HPDE6-E6E7 (cell line): Measurements from ENCODE around the gene SMG5.
"Not testable (repeated sequence)": the region's sequence is repeated elsewhere in the genome, so short reads cannot be mapped to it uniquely, and the experiment has no call there.

Source experiments
- DNase-seq: peaks from one replicate; pipeline ENCODE4 v3.0.0; 2011; ENCODE audit warnings: missing footprints; ENCODE audit errors: extremely low spot score

The SMG5 gene

GRCh38 chr1:156244126-156244525 lies 38.5 kb downstream of the SMG5 start:
- no peak for DNase-seq

GRCh38 chr1:156242738-156243137 lies 39.9 kb downstream of the SMG5 start:
- no peak for DNase-seq

DNA sequence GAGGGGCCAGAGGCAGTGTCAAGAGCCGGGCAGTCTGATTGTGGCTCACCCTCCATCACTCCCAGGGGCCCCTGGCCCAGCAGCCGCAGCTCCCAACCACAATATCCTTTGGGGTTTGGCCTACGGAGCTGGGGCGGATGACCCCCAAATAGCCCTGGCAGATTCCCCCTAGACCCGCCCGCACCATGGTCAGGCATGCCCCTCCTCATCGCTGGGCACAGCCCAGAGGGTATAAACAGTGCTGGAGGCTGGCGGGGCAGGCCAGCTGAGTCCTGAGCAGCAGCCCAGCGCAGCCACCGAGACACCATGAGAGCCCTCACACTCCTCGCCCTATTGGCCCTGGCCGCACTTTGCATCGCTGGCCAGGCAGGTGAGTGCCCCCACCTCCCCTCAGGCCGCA lies 40.7 kb downstream of the SMG5 start, which contains the start of gene BGLAP:
Gene BGLAP, plus strand, starts transcription at position 259 of the 400 bp plus-strand sequence. Its CDS starts 48 bp downstream, at position 307.
- DNase-seq: no peak

- peak; percentile 84 for DNase-seq
These were observed 41.3 kb downstream of the SMG5 start for GRCh38 chr1:156241311-156241811.

DNA sequence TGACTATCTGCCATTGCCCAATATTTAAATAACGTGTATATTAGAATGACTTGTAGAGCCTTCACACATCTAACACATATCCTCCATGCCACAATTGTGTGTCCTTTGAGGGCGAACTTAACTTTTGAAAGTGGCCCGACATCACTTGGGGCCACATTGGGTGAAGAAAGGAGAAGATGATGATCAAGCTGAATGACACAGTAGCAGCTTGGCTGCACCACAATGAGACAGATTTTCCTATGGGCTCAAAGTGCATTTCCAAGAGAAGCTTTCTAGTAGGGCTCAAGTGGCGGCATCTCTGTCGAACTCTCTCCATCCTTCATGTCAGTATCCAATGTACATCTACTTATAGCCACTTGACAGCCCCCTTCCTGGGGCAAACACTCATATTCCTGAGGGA lies 44.4 kb downstream of the SMG5 start:
- DNase-seq: no peak

- DNase-seq: no peak
These were observed 46.5 kb downstream of the SMG5 start for GRCh38 chr1:156236164-156236563.

DNA sequence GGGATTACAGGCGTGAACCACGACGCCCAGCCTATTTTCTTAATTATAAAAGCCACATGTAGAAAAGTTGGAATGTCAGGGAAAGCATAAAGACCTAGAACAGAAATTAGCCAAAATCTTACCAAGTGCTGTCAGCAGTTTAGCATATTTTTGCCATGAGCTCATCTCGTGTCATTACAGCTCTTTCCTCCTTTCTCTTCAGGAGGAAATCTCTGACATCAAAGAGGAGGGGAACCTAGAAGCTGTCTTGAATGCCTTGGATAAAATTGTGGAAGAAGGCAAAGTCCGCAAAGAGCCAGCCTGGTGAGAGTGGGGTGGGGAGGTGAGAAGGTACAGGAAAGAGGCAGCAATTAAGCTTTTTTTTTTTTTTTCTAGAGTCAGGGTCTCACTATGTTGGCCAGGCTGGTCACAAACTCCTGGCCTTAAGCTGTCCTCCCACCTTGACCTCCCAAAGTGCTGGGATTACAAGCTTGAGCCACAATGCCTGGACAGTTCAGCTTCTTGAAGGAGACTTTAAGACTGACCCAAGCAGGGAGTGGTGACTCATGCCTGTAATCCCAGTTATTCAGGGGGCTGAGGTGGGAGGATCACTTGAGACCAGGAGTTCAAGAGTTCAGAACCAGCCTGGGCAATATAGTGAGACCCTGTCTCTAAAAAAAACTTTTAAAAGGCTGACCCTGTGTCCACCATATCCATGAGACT lies 49.0 kb downstream of the SMG5 start:
- DNase-seq: no peak

DNA sequence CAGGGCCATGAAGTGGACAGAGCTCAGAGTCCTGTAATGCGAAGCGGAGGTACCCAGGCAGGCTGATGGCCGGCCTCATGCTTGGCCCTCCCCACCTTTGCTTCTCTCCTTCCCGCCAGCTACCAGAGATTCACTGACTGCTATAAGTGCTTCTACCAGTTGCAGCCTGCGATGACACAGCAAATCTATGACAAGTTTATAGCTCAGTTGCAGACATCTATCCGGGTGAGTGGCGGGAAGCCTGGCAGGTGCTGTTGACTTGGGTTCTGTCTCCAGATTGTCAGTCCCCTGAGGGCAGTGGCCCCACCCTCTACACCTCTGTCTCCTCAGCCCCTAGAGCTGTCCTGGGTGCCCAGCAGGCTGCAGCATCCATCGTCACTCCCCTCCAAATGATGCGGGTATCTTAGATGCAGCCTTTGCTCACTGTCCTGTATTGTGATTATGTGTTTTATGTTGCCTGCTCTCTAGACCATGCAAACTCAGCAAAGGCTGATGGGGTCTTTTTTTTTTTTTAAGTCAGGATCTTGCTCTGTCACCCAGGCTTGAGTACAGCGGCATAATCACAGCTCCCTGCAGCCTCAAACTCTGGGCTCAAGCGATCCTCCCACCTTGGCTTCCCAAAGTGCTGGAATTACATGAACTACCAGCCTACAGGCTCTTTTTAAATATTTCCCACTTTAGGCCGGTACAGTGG lies 50.3 kb downstream of the SMG5 start:
- DNase-seq: no peak

GRCh38 chr1:156230473-156230837 lies 52.2 kb downstream of the SMG5 start:
- DNase-seq: no peak

DNA sequence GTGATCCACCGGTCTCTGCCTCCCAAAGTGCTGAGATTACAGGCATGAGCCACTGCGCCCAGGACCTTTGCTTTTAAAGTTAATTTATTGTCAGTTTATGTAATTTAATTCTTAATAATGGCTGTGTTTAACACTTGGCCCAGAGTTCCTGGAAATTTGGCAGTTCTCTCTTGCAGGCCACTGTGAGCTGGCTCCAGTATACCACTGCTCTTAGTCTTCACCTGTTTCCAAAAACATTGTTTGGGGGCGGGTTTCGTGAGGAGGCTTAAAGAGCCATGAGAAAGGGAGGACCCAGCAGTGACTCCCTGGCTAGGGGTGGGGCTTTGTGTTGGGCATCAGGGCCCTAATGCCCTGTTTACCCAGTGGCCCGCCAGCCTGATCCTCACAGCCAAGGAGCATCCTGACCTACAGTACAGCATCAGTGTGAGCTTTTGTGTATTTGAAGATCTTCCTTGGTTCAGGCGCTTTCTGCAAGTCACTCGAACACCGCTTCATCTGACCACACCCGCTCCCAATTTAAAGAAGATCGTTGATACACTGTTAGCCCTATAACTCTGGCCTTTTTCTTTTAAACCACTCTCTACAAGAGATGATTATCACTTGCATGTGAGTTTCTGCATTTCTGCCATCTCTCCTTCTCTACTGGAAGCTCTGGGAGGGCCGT lies 52.7 kb downstream of the SMG5 start:
- no peak for DNase-seq

DNA sequence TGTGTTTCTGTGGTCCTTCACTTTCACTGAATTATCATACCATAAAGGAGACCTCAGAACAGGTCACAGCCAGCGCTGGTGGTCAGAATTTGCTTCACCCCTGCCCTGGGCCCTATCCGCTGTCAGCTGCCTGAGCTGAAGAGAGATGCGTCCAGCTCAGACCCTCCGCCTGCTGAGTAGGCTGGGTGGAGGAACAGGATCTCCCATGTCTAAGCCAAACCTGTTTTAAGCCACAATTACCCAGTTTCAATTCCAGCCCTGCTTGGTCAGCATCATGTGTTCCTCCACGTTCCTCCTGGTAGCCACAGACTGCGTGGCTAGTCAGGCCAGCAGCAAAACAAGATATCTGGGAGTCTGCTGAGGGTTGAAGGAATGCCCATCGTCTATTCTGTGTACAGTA lies 54.1 kb downstream of the SMG5 start:
- DNase-seq: no peak

DNA sequence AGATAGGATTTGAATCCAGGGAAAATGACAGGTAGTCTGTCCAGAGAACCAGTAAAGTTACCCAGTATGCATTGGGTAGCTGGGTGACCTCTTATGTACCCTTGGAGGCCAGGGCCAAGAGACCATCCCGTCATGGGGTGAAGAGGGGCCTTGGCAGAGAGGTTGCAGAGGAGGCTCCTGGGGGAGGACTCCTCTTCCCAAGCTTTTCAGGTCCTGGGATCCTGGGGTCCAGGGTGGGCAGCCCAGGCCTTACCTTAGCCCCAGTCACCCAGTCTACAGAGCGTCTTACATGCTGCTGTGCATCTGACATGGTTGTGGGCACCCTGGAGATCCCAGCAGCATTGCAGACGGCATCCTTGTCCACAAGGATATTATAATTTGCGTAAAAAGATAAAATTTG lies 55.8 kb downstream of the SMG5 start:
- DNase-seq: no peak

GRCh38 chr1:156226116-156226538 lies 56.5 kb downstream of the SMG5 start:
- no peak for DNase-seq

DNA sequence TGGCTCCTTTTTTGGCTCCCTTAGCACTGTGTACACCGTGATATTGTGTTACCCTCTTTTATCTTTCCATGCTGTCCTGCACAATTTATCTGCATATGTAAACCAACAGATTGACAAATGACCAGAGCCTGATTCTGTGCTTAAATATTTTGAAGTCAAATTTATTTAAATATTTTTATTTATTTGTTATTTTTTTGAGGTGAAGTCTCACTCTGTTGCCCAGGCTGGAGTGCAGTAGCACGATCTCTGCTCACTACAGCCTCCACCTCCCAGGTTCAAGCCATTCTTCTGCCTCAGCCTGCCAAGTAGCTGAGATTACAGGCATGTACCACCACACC lies 57.0 kb downstream of the SMG5 start:
- DNase-seq: no peak

DNA sequence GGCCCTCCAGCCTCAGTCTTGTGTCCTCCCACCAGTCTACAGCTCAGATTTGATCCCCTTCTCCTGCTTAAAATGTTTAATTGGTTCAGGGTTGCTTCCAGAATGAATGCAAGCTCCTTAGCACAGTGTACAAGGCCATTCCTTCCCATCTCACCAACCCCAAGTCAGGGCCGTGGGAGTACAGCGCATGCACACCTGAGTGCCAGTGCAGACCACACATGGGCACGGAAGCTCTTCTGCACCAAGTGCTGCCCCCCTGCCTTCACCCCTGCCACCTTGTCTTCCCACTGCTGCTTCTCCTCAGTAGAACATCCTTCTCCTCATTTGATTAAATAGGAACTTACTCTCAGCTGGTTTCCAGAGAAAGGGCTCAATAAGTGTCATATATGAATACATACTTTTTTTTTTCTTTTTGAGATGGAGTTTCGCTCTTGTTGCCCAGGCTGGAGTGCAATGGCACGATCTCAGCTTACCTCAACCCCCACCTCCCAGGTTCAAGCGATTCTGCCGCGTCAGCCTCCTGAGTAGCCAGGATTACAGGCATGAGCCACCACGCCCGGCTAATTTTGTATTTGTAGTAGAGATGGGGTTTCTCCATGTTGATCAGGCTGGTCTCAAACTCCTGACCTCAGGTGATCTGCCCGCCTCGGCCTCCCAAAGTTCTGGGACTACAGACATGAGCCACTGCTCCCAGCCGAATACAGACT lies 60.5 kb downstream of the SMG5 start:
- no peak for DNase-seq

DNA sequence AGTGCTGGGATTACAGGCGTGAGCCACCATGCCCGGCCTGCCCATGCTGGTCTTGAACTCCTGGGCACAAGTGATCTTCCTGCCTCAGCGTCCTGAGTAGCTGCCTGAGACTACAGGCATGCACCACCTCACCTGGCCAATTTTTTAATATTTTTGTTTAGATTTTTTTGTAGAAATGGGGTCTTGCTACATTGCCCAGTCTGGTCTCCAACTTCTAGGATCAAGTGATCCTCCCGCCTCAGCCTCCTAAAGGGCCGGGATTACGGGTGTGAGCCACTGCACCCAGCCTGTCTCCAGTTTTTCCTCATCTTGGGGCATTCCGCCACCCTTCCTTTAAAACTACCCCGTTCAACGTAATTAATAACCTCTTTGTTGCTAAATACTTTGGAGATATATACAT lies 62.4 kb downstream of the SMG5 start:
- DNase-seq: no peak

GRCh38 chr1:156217871-156218270 lies 64.8 kb downstream of the SMG5 start:
- DNase-seq: no peak

- not testable (repeated sequence) for DNase-seq
These were observed 66.1 kb downstream of the SMG5 start for GRCh38 chr1:156216361-156217086.

DNA sequence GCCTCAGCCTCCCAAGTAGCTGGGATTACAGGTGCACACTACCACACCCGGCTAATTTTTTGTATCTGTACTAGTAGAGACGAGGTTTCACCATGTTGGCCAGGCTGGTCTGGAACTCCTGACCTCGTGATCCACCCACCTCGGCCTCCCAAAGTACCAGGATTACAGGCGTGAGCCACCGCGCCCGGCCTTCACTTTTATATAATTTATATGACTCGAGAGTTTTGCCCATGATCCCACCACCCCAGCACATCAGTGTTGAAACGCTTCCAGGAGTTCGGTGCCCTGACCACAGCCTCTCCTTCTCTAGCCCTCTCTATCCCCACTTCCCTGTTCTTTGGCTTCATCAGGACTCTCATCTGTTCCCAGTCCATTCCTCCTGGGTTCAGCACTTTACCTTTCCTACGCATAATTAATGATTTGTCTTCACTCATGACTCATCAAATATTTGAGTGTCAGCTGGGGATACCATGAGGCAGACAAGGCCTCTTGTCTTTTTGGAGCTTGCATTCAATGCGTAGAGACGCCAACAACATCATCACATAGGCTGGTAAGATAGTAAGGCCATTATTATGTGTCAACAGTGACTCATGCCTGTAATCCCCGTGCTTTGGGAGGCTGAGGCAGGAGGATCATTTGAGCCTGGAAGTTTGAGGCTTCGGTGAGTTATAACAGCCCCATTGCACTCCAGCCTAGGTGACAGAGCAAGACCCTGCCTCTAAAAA lies 68.4 kb downstream of the SMG5 start:
- DNase-seq: peak; percentile 29

DNA sequence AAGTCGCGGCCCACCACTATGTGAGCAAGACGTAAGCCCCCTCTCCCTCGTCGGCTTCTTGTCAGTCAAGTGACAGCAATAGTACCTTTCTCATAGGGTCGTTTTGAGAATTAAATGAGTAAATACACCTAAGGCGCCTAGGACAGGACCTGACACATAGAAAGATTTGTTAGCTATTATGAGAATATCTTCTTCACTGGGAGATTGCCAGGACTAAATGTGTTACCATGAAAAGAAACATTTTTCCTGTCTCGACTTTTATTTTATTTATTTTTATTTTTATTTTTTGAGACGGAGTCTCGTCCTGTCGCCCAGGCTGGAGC lies 69.0 kb downstream of the SMG5 start:
- no peak for DNase-seq
